HL-60 (cell line): ENCODE measurements around the gene TINAGL1.

Experiments used
- CTCF ChIP-seq: IDR thresholded peaks from one replicate; pipeline ENCODE4 v1.5.1; 2011; ENCODE audit warnings: low read length, control low read depth, inconsistent platforms; ENCODE audit not compliant: insufficient read depth
- POLR2AphosphoS5 ChIP-seq: IDR thresholded peaks from 2 replicates; pipeline ENCODE4 v1.6.1; 2012; ENCODE audit warnings: low read depth
- REST ChIP-seq: IDR thresholded peaks from 2 replicates; pipeline ENCODE4 v1.6.1; 2012; ENCODE audit warnings: low read depth; ENCODE audit not compliant: insufficient replicate concordance

GRCh38 chr1:31614414-31615005 lies 38.2 kb downstream of the TINAGL1 start:
- TF ChIP-seq CTCF (no peak), POLR2AphosphoS5 (no peak), REST (no peak)
